ENCODE data around the gene MS4A15. TPM values are rescaled to one million over a fixed set of nuclear protein-coding genes. Genes with fewer than 3 reads are reported as not detected.
A peak's percentile ranks its signal among the peaks of the same experiment; 100 is the strongest.

Gene MS4A15
- total RNA-seq, 1 donor from 2014 or later = 113 TPM

DNA sequence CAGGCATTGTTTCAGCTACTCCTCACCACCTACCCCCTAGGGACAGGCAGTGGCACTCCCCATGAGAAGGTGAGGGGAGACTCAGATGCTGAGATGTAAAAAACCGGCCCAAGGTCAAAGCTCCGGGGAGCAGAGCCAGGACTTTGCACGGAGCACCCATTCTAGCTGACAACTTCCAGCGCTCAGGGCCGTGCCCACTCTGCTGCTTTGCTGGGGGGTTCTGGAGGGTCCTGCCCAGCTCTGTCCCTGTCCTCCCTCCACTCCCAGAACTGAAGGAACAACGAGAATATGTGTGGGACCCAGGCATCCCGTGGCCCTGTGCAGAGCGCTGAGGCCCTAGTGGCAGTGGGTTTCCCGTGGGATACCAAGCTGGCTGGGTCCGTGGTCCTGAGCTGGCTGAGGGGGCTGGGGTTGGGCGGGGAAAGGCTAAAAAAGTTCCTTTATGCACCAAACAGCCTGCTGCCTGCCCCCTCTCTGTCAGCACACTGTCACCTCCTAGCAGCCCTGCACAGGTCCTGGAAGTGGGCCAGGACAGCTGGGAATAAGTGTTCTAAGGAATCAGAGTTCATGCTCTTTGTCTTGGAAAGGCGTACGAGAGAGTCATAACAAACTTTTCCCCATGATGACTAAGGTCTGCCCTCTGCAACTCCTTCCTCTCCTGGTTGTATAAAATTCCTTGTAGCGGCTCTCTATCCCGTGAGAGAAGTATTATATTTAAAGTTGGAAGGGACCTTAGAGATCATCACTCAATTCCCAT lies 30.3 kb downstream of the MS4A15 start:
- Histone ChIP-seq H3K36me3 (no peaks in the 10 kb centered on the region), H3K4me1 (peaks cover 8% of the 10 kb centered on the region), H3K4me3 (no peak overlapping the region), H3K27ac (no peak overlapping the region), H3K9me3 (no peaks in the 10 kb centered on the region), H3K27me3 (ENCODE audit: low read depth) (no peaks in the 10 kb centered on the region)
- peak; percentile 56 for DNase-seq
- intact Hi-C loops (cut with DNase I) = no loop called here
- no peak for TF ChIP-seq CTCF (IDR thresholded peaks at IDR 0.05)
- ATAC-seq = peak; percentile 16 to 43

GRCh38 chr11:60788401-60789125 lies 31.9 kb downstream of the MS4A15 start:
- Histone ChIP-seq H3K27ac (no peak overlapping the region), H3K4me1 (peaks cover 8% of the 10 kb centered on the region), H3K4me3 (no peak overlapping the region), H3K9me3 (no peaks in the 10 kb centered on the region), H3K36me3 (no peaks in the 10 kb centered on the region), H3K27me3 (ENCODE audit: low read depth) (no peaks in the 10 kb centered on the region)
- DNase-seq = peak; percentile 39
- intact Hi-C loops (cut with DNase I) = no loop called here
- no peak for TF ChIP-seq CTCF (IDR thresholded peaks at IDR 0.05)
- no peak for ATAC-seq

DNA sequence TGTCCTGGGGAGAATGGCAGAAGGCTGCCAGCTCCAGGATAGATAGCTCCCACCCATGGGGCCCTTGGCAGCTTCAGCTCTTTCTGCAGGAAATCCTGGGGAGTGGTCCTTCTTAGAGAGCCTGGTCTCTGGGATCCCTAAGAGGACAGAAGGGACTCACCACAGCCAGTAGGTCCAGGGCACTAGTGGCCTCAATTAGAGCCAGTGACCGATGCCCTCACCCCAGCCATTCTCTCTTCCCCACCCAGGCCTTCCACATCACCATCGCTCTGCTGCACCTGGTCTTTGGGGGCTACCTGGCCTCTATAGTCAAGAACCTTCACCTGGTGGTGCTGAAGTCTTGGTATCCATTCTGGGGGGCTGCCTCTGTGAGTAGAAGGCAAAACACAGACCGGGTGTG lies 34.1 kb downstream of the MS4A15 start:
- no peaks in the 10 kb centered on the region for H3K27me3 ChIP-seq (ENCODE audit: low read depth)
- no peaks in the 10 kb centered on the region for H3K9me3 ChIP-seq
- H3K4me1 ChIP-seq = peaks cover 8% of the 10 kb centered on the region
- H3K27ac ChIP-seq = no peak overlapping the region
- intact Hi-C loops (cut with DNase I) = no loop called here
- DNase-seq = no peak
- no peak for TF ChIP-seq CTCF (IDR thresholded peaks at IDR 0.05)
- ATAC-seq = no peak
- H3K4me3 ChIP-seq = no peak overlapping the region
- no peaks in the 10 kb centered on the region for H3K36me3 ChIP-seq

GRCh38 chr11:60791153-60791933 lies 34.7 kb downstream of the MS4A15 start:
- intact Hi-C loops (cut with DNase I) = no loop called here
- H3K36me3 ChIP-seq = no peaks in the 10 kb centered on the region
- ATAC-seq (no peak), DNase-seq (no peak)
- no peaks in the 10 kb centered on the region for H3K27me3 ChIP-seq (ENCODE audit: low read depth)
- no peak overlapping the region for H3K4me3 ChIP-seq
- H3K4me1 ChIP-seq = peaks cover 8% of the 10 kb centered on the region
- TF ChIP-seq CTCF (IDR thresholded peaks at IDR 0.05) = no peak
- no peak overlapping the region for H3K27ac ChIP-seq
- H3K9me3 ChIP-seq = no peaks in the 10 kb centered on the region

DNA sequence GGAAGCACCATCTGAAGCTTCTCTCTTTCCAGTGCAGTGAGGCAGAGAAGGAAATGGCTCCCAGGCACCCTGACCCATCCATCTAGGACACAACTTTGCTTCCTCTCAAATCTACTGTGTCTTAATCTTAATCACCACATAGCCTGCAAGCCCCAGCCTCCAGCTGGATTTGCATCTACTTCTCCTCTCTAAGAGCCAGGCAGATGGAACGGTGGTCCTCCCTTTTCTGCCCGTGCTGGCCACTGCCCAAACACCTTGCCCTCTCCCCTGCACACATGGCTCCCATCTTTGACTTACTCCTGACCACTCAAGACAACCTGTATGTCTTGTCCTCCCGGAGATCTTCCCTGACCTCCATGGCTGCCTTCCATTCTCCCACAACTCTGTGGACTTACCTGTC lies 35.9 kb downstream of the MS4A15 start:
- DNase-seq = no peak
- H3K4me1 ChIP-seq = no peaks in the 10 kb centered on the region
- intact Hi-C loops (cut with DNase I) = no loop called here

More for the DNA sequence above, 35.9 kb downstream of the MS4A15 start:
- no peak for ATAC-seq
- TF ChIP-seq CTCF (IDR thresholded peaks at IDR 0.05) = no peak
- H3K9me3 ChIP-seq = no peaks in the 10 kb centered on the region
- no peak overlapping the region for H3K4me3 ChIP-seq
- no peak overlapping the region for H3K27ac ChIP-seq
- H3K27me3 ChIP-seq (ENCODE audit: low read depth) = no peaks in the 10 kb centered on the region
- H3K36me3 ChIP-seq = no peaks in the 10 kb centered on the region
